Liver (tissue), 9 donors: ENCODE results near the gene CDCA5. TPM values are rescaled to one million over a fixed set of nuclear protein-coding genes. Genes with fewer than 3 reads are reported as not detected.

ENCODE experiments used
- DNase-seq: peaks from one replicate; pipeline ENCODE4 v3.0.0-alpha.2; 2017; ENCODE audit warnings: low spot score
- H3K27ac ChIP-seq, 2 donors: one replicate each; pipeline ENCODE4 v1.7.0; 2013; ENCODE audit warnings: inconsistent platforms in 2 of 2, low read length in 2 of 2, control low read depth in 1 of 2, low read depth in 1 of 2, mild to moderate bottlenecking in 1 of 2
- H3K27me3 ChIP-seq, 4 donors: one replicate each; pipeline versions ENCODE4 v1.6.1 to v1.7.0; 2013; ENCODE audit warnings: low read length in 3 of 4, inconsistent platforms in 1 of 4, mild to moderate bottlenecking in 1 of 4, moderate library complexity in 1 of 4; ENCODE audit not compliant: control insufficient read depth in 4 of 4, insufficient read depth in 4 of 4
- H3K36me3 ChIP-seq, 4 donors: one replicate each; pipeline versions ENCODE4 v1.6.1 to v1.7.0; 2013; ENCODE audit warnings: low read length in 3 of 4, mild to moderate bottlenecking in 3 of 4, low read depth in 1 of 4, moderate library complexity in 1 of 4; ENCODE audit not compliant: control insufficient read depth in 4 of 4, insufficient read depth in 3 of 4
- H3K4me1 ChIP-seq, 4 donors: one replicate each; pipeline versions ENCODE4 v1.6.1 to v1.7.0; 2013; ENCODE audit warnings: low read length in 3 of 4, mild to moderate bottlenecking in 3 of 4, moderate library complexity in 1 of 4; ENCODE audit not compliant: control insufficient read depth in 4 of 4, insufficient read depth in 4 of 4
- H3K4me3 ChIP-seq, 3 donors: one replicate each; pipeline versions ENCODE4 v1.6.1 to v1.7.0; 2013; ENCODE audit warnings: low read length in 3 of 3, control low read depth in 1 of 3, low read depth in 1 of 3, mild to moderate bottlenecking in 1 of 3
- H3K9ac ChIP-seq, 2 donors: one replicate each; pipeline ENCODE4 v1.7.0; 2013; ENCODE audit warnings: low read length in 2 of 2, mild to moderate bottlenecking in 2 of 2, moderate library complexity in 2 of 2, control low read depth in 1 of 2, low read depth in 1 of 2
- H3K9me3 ChIP-seq, 4 donors: one replicate each; pipeline versions ENCODE4 v1.6.1 to v1.7.0; 2013; ENCODE audit warnings: low read length in 3 of 4; ENCODE audit not compliant: control insufficient read depth in 4 of 4
- EGR1 ChIP-seq, 2 donors: IDR thresholded peaks; 2 replicates each; pipeline ENCODE4 v1.6.1; 2016 to 2018; ENCODE audit warnings: antibody characterized with exemption in 2 of 2, low read depth in 2 of 2
- FOXA1 ChIP-seq: IDR thresholded peaks from 2 replicates; pipeline ENCODE4 v1.6.1; 2016; ENCODE audit warnings: antibody characterized with exemption
- FOXA2 ChIP-seq: IDR thresholded peaks from 2 replicates; pipeline ENCODE4 v1.6.1; 2016; ENCODE audit warnings: antibody characterized with exemption
- GABPA ChIP-seq, 2 donors: IDR thresholded peaks in 1 of 2; conservative IDR thresholded peaks in 1 of 2; 2 replicates each; pipeline ENCODE4 v1.6.1; 2016; ENCODE audit warnings: antibody characterized with exemption in 2 of 2, mild to moderate bottlenecking in 1 of 2, moderate library complexity in 1 of 2
- HNF4A ChIP-seq, 2 donors: conservative IDR thresholded peaks; 2 replicates each; pipeline ENCODE4 v1.6.1; 2016; ENCODE audit warnings: antibody characterized with exemption in 2 of 2, mild to moderate bottlenecking in 2 of 2
- HNF4G ChIP-seq: IDR thresholded peaks from 2 replicates; pipeline ENCODE4 v1.6.1; 2016; ENCODE audit warnings: antibody characterized with exemption
- JUND ChIP-seq, 2 donors: IDR thresholded peaks; 2 replicates each; pipeline ENCODE4 v1.6.1; 2016; ENCODE audit warnings: antibody characterized with exemption in 2 of 2
- NR2F2 ChIP-seq: IDR thresholded peaks from 2 replicates; pipeline ENCODE4 v1.6.1; 2016; ENCODE audit warnings: antibody characterized with exemption
- RAD21 ChIP-seq, 2 donors: IDR thresholded peaks; 2 replicates each; pipeline ENCODE4 v1.6.1; 2016; ENCODE audit warnings: antibody characterized with exemption in 2 of 2, mild to moderate bottlenecking in 2 of 2
- RXRA ChIP-seq, 2 donors: IDR thresholded peaks; 2 replicates each; pipeline ENCODE4 v1.6.1; 2017 to 2018; ENCODE audit warnings: antibody characterized with exemption in 2 of 2, mild to moderate bottlenecking in 1 of 2
- SP1 ChIP-seq: IDR thresholded peaks from 2 replicates; pipeline ENCODE4 v1.6.1; 2018; ENCODE audit warnings: antibody characterized with exemption, mild to moderate bottlenecking
- TAF1 ChIP-seq: conservative IDR thresholded peaks from 2 replicates; pipeline ENCODE4 v1.6.1; 2016; ENCODE audit warnings: antibody characterized with exemption, mild to moderate bottlenecking
- YY1 ChIP-seq: IDR thresholded peaks from 2 replicates; pipeline ENCODE4 v1.6.1; 2016; ENCODE audit warnings: antibody characterized with exemption, mild to moderate bottlenecking
- WGBS: extraction: QIAGEN DNeasy Blood & Tissue Kit; methylation state at CpG from one replicate; pipeline ENCODE4 v1.1.7; 2013; 5-methylcytosine and 5-hydroxymethylcytosine counted together
- polyA plus RNA-seq, 2 donors: library from polyadenylated mRNA; stranded (reverse) in 1 of 2; unstranded in 1 of 2; fragments of 200-250 nt in 1 of 2; fragments of >200 nt in 1 of 2; fragmentation: Nextera tagmentation in 1 of 2; extraction: Ambion mirVana in 1 of 2; gene quantifications; one replicate each; pipeline versions ENCODE4 v1.2.1 to v1.2.3, GENCODE V29; 2013 to 2015
- total RNA-seq, 2 donors: library from RNA; depleted of rRNA; stranded (reverse); fragments of >200 nt; gene quantifications; one replicate each; pipeline ENCODE4 v1.2.3, GENCODE V29; 2014
- TF ChIP-seq, protein P1 (sequence below): fragments of 150-350 bp; IDR thresholded peaks from 2 replicates; pipeline ENCODE4 v1.5.1; 2017; ENCODE audit warnings: improper control_type of control experiment, low read depth, low read length; ENCODE audit not compliant: missing input control
- TF ChIP-seq, protein P2 (sequence below): IDR thresholded peaks from 2 replicates; pipeline ENCODE4 v1.6.1; 2016; ENCODE audit warnings: antibody characterized with exemption
- TF ChIP-seq, protein P3 (sequence below): IDR thresholded peaks from 2 replicates; pipeline ENCODE4 v1.6.1; 2016; ENCODE audit warnings: antibody characterized with exemption
- TF ChIP-seq, protein P4 (sequence below): IDR thresholded peaks from 2 replicates; pipeline ENCODE4 v1.6.1; 2016; ENCODE audit warnings: antibody characterized with exemption, mild to moderate bottlenecking
- TF ChIP-seq, protein P5 (sequence below): IDR thresholded peaks from 2 replicates; pipeline ENCODE4 v1.6.1; 2016; ENCODE audit warnings: antibody characterized with exemption
- donor health status: healthy.
- donor health status: healthy.
- donor health status: healthy.
- donor health status: healthy.
- donor health status: healthy.

Gene CDCA5
- total and polyA plus RNA-seq, 4 donors, result 0.17 to 12.0 (median 1.7) TPM

DNA sequence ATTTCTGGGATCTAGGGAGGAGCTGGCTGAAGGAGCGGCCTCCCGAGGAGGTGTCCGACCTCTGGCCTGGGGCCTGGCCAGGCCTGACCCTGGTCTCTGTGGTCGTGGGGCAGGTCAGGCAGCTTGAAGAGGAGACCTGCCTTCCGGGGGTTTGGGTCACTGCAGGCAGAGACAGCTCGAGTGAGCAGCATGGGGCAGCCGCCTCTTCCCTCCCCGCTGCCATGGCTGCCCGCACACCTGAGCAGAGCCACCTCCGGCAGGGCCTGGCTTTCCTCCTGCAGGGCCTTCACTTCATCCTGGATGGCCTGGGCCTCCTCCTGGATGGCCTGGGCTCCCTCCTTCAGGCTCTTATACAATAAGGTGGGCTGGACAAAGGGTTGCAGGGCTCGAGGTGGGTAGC lies 17.5 kb downstream of the CDCA5 start:
- no peaks in the 10 kb centered on the region for H3K36me3 ChIP-seq
- H3K27ac ChIP-seq, result no peak overlapping the region
- 91% methylated on average over 11 of the region's 11 CpGs for WGBS

DNA sequence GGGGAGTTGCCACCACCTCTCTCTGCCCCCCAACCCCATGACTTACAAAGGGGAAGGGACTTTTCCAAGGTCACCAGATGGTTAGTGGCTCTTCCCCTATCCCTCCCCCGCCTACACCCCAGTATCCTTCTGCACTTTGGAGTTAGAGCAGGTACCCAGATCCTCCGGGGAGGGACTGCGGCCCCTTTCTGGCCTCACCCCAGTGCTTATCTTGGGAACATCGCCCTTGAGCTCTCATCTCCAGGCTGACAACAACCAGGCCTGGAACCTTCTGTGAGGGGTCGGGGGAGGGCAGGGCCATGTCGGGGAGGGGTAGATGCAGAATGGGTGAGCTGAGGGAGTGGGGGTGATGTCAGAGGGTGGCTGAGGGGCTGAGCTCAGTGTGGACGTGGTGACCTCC lies 18.0 kb downstream of the CDCA5 start:
- Histone ChIP-seq H3K4me3 (no peak overlapping the region), H3K27ac (no peak overlapping the region), H3K9ac (no peak overlapping the region), H3K27me3 (no peaks in the 10 kb centered on the region), H3K36me3 (no peaks in the 10 kb centered on the region), H3K4me1 (no peaks in the 10 kb centered on the region), H3K9me3 (no peaks in the 10 kb centered on the region)
- DNase-seq, result no peak
- WGBS, result 85% methylated on average over 7 of the region's 7 CpGs
- TF ChIP-seq TAF1, result no peak
- TF ChIP-seq RAD21 (IDR thresholded peaks at IDR 0.05), result no peak
- no peak for TF ChIP-seq FOXA2
- TF ChIP-seq HNF4G, result no peak
- no peak for TF ChIP-seq EGR1 (IDR thresholded peaks at IDR 0.05; ENCODE audit: low read depth in 2 of 2)
- no peak for TF ChIP-seq FOXA1
- TF ChIP-seq, protein P1, sequence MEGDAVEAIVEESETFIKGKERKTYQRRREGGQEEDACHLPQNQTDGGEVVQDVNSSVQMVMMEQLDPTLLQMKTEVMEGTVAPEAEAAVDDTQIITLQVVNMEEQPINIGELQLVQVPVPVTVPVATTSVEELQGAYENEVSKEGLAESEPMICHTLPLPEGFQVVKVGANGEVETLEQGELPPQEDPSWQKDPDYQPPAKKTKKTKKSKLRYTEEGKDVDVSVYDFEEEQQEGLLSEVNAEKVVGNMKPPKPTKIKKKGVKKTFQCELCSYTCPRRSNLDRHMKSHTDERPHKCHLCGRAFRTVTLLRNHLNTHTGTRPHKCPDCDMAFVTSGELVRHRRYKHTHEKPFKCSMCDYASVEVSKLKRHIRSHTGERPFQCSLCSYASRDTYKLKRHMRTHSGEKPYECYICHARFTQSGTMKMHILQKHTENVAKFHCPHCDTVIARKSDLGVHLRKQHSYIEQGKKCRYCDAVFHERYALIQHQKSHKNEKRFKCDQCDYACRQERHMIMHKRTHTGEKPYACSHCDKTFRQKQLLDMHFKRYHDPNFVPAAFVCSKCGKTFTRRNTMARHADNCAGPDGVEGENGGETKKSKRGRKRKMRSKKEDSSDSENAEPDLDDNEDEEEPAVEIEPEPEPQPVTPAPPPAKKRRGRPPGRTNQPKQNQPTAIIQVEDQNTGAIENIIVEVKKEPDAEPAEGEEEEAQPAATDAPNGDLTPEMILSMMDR, result no peak
- TF ChIP-seq JUND (IDR thresholded peaks at IDR 0.05), result no peak
- TF ChIP-seq GABPA (IDR thresholded peaks at IDR 0.05 in 1 of 2, conservative IDR thresholded peaks at IDR 0.05 in 1 of 2), result no peak
- TF ChIP-seq YY1, result no peak
- TF ChIP-seq, protein P2, sequence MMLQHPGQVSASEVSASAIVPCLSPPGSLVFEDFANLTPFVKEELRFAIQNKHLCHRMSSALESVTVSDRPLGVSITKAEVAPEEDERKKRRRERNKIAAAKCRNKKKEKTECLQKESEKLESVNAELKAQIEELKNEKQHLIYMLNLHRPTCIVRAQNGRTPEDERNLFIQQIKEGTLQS, result no peak

More for the DNA sequence above, 17.5 kb downstream of the CDCA5 start:
- H3K4me3 ChIP-seq, result no peak overlapping the region
- no peaks in the 10 kb centered on the region for H3K27me3 ChIP-seq
- H3K4me1 ChIP-seq, result no peaks in the 10 kb centered on the region
- H3K9me3 ChIP-seq, result no peaks in the 10 kb centered on the region
- TF ChIP-seq, protein P3, sequence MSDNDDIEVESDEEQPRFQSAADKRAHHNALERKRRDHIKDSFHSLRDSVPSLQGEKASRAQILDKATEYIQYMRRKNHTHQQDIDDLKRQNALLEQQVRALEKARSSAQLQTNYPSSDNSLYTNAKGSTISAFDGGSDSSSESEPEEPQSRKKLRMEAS, result no peak
- TF ChIP-seq, protein P1, result no peak
- no peak for TF ChIP-seq HNF4A (conservative IDR thresholded peaks at IDR 0.05)
- no peak for TF ChIP-seq HNF4G
- TF ChIP-seq TAF1, result no peak
- TF ChIP-seq, protein P2, result no peak
- TF ChIP-seq, protein P4, sequence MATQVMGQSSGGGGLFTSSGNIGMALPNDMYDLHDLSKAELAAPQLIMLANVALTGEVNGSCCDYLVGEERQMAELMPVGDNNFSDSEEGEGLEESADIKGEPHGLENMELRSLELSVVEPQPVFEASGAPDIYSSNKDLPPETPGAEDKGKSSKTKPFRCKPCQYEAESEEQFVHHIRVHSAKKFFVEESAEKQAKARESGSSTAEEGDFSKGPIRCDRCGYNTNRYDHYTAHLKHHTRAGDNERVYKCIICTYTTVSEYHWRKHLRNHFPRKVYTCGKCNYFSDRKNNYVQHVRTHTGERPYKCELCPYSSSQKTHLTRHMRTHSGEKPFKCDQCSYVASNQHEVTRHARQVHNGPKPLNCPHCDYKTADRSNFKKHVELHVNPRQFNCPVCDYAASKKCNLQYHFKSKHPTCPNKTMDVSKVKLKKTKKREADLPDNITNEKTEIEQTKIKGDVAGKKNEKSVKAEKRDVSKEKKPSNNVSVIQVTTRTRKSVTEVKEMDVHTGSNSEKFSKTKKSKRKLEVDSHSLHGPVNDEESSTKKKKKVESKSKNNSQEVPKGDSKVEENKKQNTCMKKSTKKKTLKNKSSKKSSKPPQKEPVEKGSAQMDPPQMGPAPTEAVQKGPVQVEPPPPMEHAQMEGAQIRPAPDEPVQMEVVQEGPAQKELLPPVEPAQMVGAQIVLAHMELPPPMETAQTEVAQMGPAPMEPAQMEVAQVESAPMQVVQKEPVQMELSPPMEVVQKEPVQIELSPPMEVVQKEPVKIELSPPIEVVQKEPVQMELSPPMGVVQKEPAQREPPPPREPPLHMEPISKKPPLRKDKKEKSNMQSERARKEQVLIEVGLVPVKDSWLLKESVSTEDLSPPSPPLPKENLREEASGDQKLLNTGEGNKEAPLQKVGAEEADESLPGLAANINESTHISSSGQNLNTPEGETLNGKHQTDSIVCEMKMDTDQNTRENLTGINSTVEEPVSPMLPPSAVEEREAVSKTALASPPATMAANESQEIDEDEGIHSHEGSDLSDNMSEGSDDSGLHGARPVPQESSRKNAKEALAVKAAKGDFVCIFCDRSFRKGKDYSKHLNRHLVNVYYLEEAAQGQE, result no peak
- no peak for TF ChIP-seq SP1
- TF ChIP-seq NR2F2, result no peak
- no peak for TF ChIP-seq FOXA2
- no peak for TF ChIP-seq RXRA (IDR thresholded peaks at IDR 0.05)
- TF ChIP-seq GABPA (IDR thresholded peaks at IDR 0.05 in 1 of 2, conservative IDR thresholded peaks at IDR 0.05 in 1 of 2), result no peak
- no peak for TF ChIP-seq FOXA1
- no peak for TF ChIP-seq JUND (IDR thresholded peaks at IDR 0.05)
- TF ChIP-seq, protein P5, sequence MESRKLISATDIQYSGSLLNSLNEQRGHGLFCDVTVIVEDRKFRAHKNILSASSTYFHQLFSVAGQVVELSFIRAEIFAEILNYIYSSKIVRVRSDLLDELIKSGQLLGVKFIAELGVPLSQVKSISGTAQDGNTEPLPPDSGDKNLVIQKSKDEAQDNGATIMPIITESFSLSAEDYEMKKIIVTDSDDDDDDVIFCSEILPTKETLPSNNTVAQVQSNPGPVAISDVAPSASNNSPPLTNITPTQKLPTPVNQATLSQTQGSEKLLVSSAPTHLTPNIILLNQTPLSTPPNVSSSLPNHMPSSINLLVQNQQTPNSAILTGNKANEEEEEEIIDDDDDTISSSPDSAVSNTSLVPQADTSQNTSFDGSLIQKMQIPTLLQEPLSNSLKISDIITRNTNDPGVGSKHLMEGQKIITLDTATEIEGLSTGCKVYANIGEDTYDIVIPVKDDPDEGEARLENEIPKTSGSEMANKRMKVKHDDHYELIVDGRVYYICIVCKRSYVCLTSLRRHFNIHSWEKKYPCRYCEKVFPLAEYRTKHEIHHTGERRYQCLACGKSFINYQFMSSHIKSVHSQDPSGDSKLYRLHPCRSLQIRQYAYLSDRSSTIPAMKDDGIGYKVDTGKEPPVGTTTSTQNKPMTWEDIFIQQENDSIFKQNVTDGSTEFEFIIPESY, result no peak
- TF ChIP-seq RAD21 (IDR thresholded peaks at IDR 0.05), result no peak
- TF ChIP-seq EGR1 (IDR thresholded peaks at IDR 0.05; ENCODE audit: low read depth in 2 of 2), result no peak
- no peak overlapping the region for H3K9ac ChIP-seq
- DNase-seq, result no peak
